ENCODE measurements around the gene PDE4A.

PDE4A gene

GRCh38 chr19:10462557-10462956 is 42.2 kb downstream of the PDE4A start:
- Histone ChIP-seq H3K4me3 (ENCODE audit: low read length in 2 of 2) (no peak overlapping the region), H3K4ac (ENCODE audit: low read length) (no peak overlapping the region), H2AK5ac (ENCODE audit: low read depth, low read length) (no peak overlapping the region), H3K9ac (ENCODE audit: low read depth, low read length, poor library complexity) (no peak overlapping the region), H3K18ac (ENCODE audit: low read length) (no peak overlapping the region), H2BK120ac (ENCODE audit: low read depth, low read length) (no peak overlapping the region), H3K27me3 (ENCODE audit: control insufficient read depth in 3 of 3, insufficient read depth in 3 of 3, low read depth in 1 of 3, low read length in 3 of 3) (no peaks in the 10 kb centered on the region), H3K4me2 (ENCODE audit: insufficient read depth, low read length, poor library complexity, severe bottlenecking) (no peak overlapping the region), H4K8ac (ENCODE audit: low read depth, low read length) (no peak overlapping the region), H3K23ac (ENCODE audit: low read depth, low read length, poor library complexity) (no peak overlapping the region), H2BK15ac (ENCODE audit: low read length) (no peak overlapping the region), H4K91ac (ENCODE audit: low read depth, low read length, poor library complexity) (no peak overlapping the region), H3K79me1 (ENCODE audit: low read depth, low read length) (peaks cover 2% of the 10 kb centered on the region), H3K9me3 (replicated peaks in 1 of 2; ENCODE audit: control insufficient read depth in 2 of 2, insufficient read depth in 1 of 2, low read depth in 1 of 2, low read length in 2 of 2) (no peaks in the 10 kb centered on the region), H2BK5ac (ENCODE audit: low read length) (no peak overlapping the region), H2BK12ac (ENCODE audit: low read length) (no peak overlapping the region), H2AFZ (ENCODE audit: low read length) (no peak overlapping the region), H3K27ac (replicated peaks; ENCODE audit: low read length) (no peak overlapping the region), H3K14ac (ENCODE audit: low read length) (no peak overlapping the region), H3K4me1 (ENCODE audit: control insufficient read depth in 2 of 2, insufficient read depth in 1 of 2, low read depth in 1 of 2, low read length in 2 of 2) (peaks cover 4 to 8% of the 10 kb centered on the region in 2 donors), H3K36me3 (replicated peaks in 1 of 2; ENCODE audit: control insufficient read depth in 2 of 2, insufficient read depth in 2 of 2, low read length in 2 of 2) (peaks cover 2 to 4% of the 10 kb centered on the region in 2 donors)
- WGBS, 2 donors (ENCODE audit: extremely low coverage in 2 of 2, insufficient read length in 2 of 2, insufficient replicate concordance in 1 of 2), result 100% methylated on average over 2 of the region's 4 CpGs; no CpG with 5 or more reads in 1 of the 2 donors
- no peak for DNase-seq (ENCODE audit: low spot score)

GRCh38 chr19:10464456-10464855 is 44.1 kb downstream of the PDE4A start:
- H3K23ac ChIP-seq (ENCODE audit: low read depth, low read length, poor library complexity), result no peak overlapping the region
- no peak overlapping the region for H2BK12ac ChIP-seq (ENCODE audit: low read length)
- H2BK5ac ChIP-seq (ENCODE audit: low read length), result no peak overlapping the region
- H3K4me1 ChIP-seq (ENCODE audit: control insufficient read depth in 2 of 2, insufficient read depth in 1 of 2, low read depth in 1 of 2, low read length in 2 of 2), result peaks cover 4 to 17% of the 10 kb centered on the region in 2 donors
- H3K4ac ChIP-seq (ENCODE audit: low read length), result no peak overlapping the region
- H3K14ac ChIP-seq (ENCODE audit: low read length), result no peak overlapping the region
- H3K9ac ChIP-seq (ENCODE audit: low read depth, low read length, poor library complexity), result no peak overlapping the region
- WGBS, 2 donors (ENCODE audit: extremely low coverage in 2 of 2, insufficient read length in 2 of 2, insufficient replicate concordance in 1 of 2), result no CpG with 5 or more reads among the region's 5 CpGs
- H3K79me1 ChIP-seq (ENCODE audit: low read depth, low read length), result peaks cover 1% of the 10 kb centered on the region
- no peaks in the 10 kb centered on the region for H3K27me3 ChIP-seq (ENCODE audit: control insufficient read depth in 3 of 3, insufficient read depth in 3 of 3, low read depth in 1 of 3, low read length in 3 of 3)
- H3K9me3 ChIP-seq (replicated peaks in 1 of 2; ENCODE audit: control insufficient read depth in 2 of 2, insufficient read depth in 1 of 2, low read depth in 1 of 2, low read length in 2 of 2), result no peaks in the 10 kb centered on the region
- H2BK120ac ChIP-seq (ENCODE audit: low read depth, low read length), result no peak overlapping the region
- H3K4me3 ChIP-seq (ENCODE audit: low read length in 2 of 2), result no peak overlapping the region
- no peak overlapping the region for H4K91ac ChIP-seq (ENCODE audit: low read depth, low read length, poor library complexity)
- no peak overlapping the region for H2AFZ ChIP-seq (ENCODE audit: low read length)
- H3K4me2 ChIP-seq (ENCODE audit: insufficient read depth, low read length, poor library complexity, severe bottlenecking), result no peak overlapping the region
- H4K8ac ChIP-seq (ENCODE audit: low read depth, low read length), result no peak overlapping the region
- H2AK5ac ChIP-seq (ENCODE audit: low read depth, low read length), result no peak overlapping the region
- DNase-seq (ENCODE audit: low spot score), result no peak
- no peak overlapping the region for H2BK15ac ChIP-seq (ENCODE audit: low read length)
- H3K27ac ChIP-seq (replicated peaks; ENCODE audit: low read length), result no peak overlapping the region
- peaks cover 2 to 4% of the 10 kb centered on the region in 2 donors for H3K36me3 ChIP-seq (replicated peaks in 1 of 2; ENCODE audit: control insufficient read depth in 2 of 2, insufficient read depth in 2 of 2, low read length in 2 of 2)
- H3K18ac ChIP-seq (ENCODE audit: low read length), result no peak overlapping the region

DNA sequence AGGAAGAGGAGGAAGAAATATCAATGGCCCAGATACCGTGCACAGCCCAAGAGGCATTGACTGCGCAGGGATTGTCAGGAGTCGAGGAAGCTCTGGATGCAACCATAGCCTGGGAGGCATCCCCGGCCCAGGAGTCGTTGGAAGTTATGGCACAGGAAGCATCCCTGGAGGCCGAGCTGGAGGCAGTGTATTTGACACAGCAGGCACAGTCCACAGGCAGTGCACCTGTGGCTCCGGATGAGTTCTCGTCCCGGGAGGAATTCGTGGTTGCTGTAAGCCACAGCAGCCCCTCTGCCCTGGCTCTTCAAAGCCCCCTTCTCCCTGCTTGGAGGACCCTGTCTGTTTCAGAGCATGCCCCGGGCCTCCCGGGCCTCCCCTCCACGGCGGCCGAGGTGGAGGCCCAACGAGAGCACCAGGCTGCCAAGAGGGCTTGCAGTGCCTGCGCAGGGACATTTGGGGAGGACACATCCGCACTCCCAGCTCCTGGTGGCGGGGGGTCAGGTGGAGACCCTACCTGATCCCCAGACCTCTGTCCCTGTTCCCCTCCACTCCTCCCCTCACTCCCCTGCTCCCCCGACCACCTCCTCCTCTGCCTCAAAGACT is 46.9 kb downstream of the PDE4A start:
- Histone ChIP-seq H2BK5ac (ENCODE audit: low read length) (peak overlapping the region; percentile 54), H2BK12ac (ENCODE audit: low read length) (peak overlapping the region; percentile 22)
- no peak for DNase-seq (ENCODE audit: low spot score)

GRCh38 chr19:10468133-10468532 is 47.8 kb downstream of the PDE4A start:
- Histone ChIP-seq H3K14ac (ENCODE audit: low read length) (no peak overlapping the region), H3K27me3 (ENCODE audit: control insufficient read depth in 3 of 3, insufficient read depth in 3 of 3, low read depth in 1 of 3, low read length in 3 of 3) (no peaks in the 10 kb centered on the region), H3K79me1 (ENCODE audit: low read depth, low read length) (no peaks in the 10 kb centered on the region), H3K27ac (replicated peaks; ENCODE audit: low read length) (no peak overlapping the region), H3K4me1 (ENCODE audit: control insufficient read depth in 2 of 2, insufficient read depth in 1 of 2, low read depth in 1 of 2, low read length in 2 of 2) (peaks cover 0 to 11% of the 10 kb centered on the region in 2 donors), H3K18ac (ENCODE audit: low read length) (peak overlapping the region; percentile 67), H3K23ac (ENCODE audit: low read depth, low read length, poor library complexity) (no peak overlapping the region), H2BK12ac (ENCODE audit: low read length) (no peak overlapping the region), H4K91ac (ENCODE audit: low read depth, low read length, poor library complexity) (no peak overlapping the region), H2BK120ac (ENCODE audit: low read depth, low read length) (no peak overlapping the region), H3K9me3 (replicated peaks in 1 of 2; ENCODE audit: control insufficient read depth in 2 of 2, insufficient read depth in 1 of 2, low read depth in 1 of 2, low read length in 2 of 2) (no peaks in the 10 kb centered on the region), H3K4me2 (ENCODE audit: insufficient read depth, low read length, poor library complexity, severe bottlenecking) (no peak overlapping the region), H3K36me3 (replicated peaks in 1 of 2; ENCODE audit: control insufficient read depth in 2 of 2, insufficient read depth in 2 of 2, low read length in 2 of 2) (peaks cover 2 to 4% of the 10 kb centered on the region in 2 donors), H4K8ac (ENCODE audit: low read depth, low read length) (no peak overlapping the region), H3K4me3 (ENCODE audit: low read length in 2 of 2) (no peak overlapping the region), H2BK5ac (ENCODE audit: low read length) (no peak overlapping the region), H2BK15ac (ENCODE audit: low read length) (no peak overlapping the region), H3K9ac (ENCODE audit: low read depth, low read length, poor library complexity) (no peak overlapping the region), H2AFZ (ENCODE audit: low read length) (no peak overlapping the region), H2AK5ac (ENCODE audit: low read depth, low read length) (no peak overlapping the region), H3K4ac (ENCODE audit: low read length) (no peak overlapping the region)
- WGBS, 2 donors (ENCODE audit: extremely low coverage in 2 of 2, insufficient read length in 2 of 2, insufficient replicate concordance in 1 of 2), result no CpG with 5 or more reads among the region's 12 CpGs
- DNase-seq (ENCODE audit: low spot score), result no peak

More for the DNA sequence above, 46.9 kb downstream of the PDE4A start:
- Histone ChIP-seq H2BK120ac (ENCODE audit: low read depth, low read length) (no peak overlapping the region), H3K18ac (ENCODE audit: low read length) (peak overlapping the region; percentile 52), H3K14ac (ENCODE audit: low read length) (peak overlapping the region; percentile 17), H3K9ac (ENCODE audit: low read depth, low read length, poor library complexity) (no peak overlapping the region), H2BK15ac (ENCODE audit: low read length) (peak overlapping the region; percentile 21), H4K91ac (ENCODE audit: low read depth, low read length, poor library complexity) (no peak overlapping the region), H3K23ac (ENCODE audit: low read depth, low read length, poor library complexity) (no peak overlapping the region), H3K27me3 (ENCODE audit: control insufficient read depth in 3 of 3, insufficient read depth in 3 of 3, low read depth in 1 of 3, low read length in 3 of 3) (no peaks in the 10 kb centered on the region), H3K4me2 (ENCODE audit: insufficient read depth, low read length, poor library complexity, severe bottlenecking) (no peak overlapping the region), H2AFZ (ENCODE audit: low read length) (no peak overlapping the region), H3K4me3 (ENCODE audit: low read length in 2 of 2) (no peak overlapping the region), H3K4me1 (ENCODE audit: control insufficient read depth in 2 of 2, insufficient read depth in 1 of 2, low read depth in 1 of 2, low read length in 2 of 2) (peaks cover 0 to 11% of the 10 kb centered on the region in 2 donors), H3K79me1 (ENCODE audit: low read depth, low read length) (no peaks in the 10 kb centered on the region), H4K8ac (ENCODE audit: low read depth, low read length) (no peak overlapping the region), H3K27ac (replicated peaks; ENCODE audit: low read length) (no peak overlapping the region), H3K9me3 (replicated peaks in 1 of 2; ENCODE audit: control insufficient read depth in 2 of 2, insufficient read depth in 1 of 2, low read depth in 1 of 2, low read length in 2 of 2) (no peaks in the 10 kb centered on the region), H3K4ac (ENCODE audit: low read length) (no peak overlapping the region), H2AK5ac (ENCODE audit: low read depth, low read length) (peak overlapping the region; percentile 68), H3K36me3 (replicated peaks in 1 of 2; ENCODE audit: control insufficient read depth in 2 of 2, insufficient read depth in 2 of 2, low read length in 2 of 2) (peaks cover 2 to 4% of the 10 kb centered on the region in 2 donors)
- WGBS, 2 donors (ENCODE audit: extremely low coverage in 2 of 2, insufficient read length in 2 of 2, insufficient replicate concordance in 1 of 2), result no CpG with 5 or more reads among the region's 20 CpGs
